Psoas muscle (tissue), 8 donors: ENCODE measurements around the gene VMO1. TPM values are rescaled to one million over a fixed set of nuclear protein-coding genes. Genes with fewer than 3 reads are reported as not detected.

Experiments used
- ATAC-seq, 4 donors: fragments of 200-7000 bp; cut with Tn5 transposase; one replicate each; pipeline ENCODE4 v1.9.1; 2020; ENCODE audit warnings: moderate library complexity in 3 of 4, mild to moderate bottlenecking in 2 of 4
- DNase-seq, 2 donors: peaks; one replicate each; pipeline ENCODE4 v3.0.0-alpha.2; 2020
- H3K27ac ChIP-seq: fragments of 200-600 bp; one replicate; pipeline ENCODE4 v1.8.0; 2022
- H3K27me3 ChIP-seq, 3 donors: fragments of 200-600 bp in 1 of 3; one replicate each; pipeline versions ENCODE4 v1.6.1 to v1.8.0; 2013 to 2022; ENCODE audit warnings: low read length in 2 of 3, mild to moderate bottlenecking in 2 of 3, moderate library complexity in 1 of 3; ENCODE audit not compliant: insufficient read depth in 3 of 3
- H3K36me3 ChIP-seq, 2 donors: fragments of 200-600 bp in 1 of 2; one replicate each; pipeline versions ENCODE4 v1.6.1 to v1.8.0; 2013 to 2022; ENCODE audit warnings: low read depth in 1 of 2, mild to moderate bottlenecking in 1 of 2, moderate library complexity in 1 of 2; ENCODE audit not compliant: insufficient read depth in 1 of 2
- H3K4me1 ChIP-seq: fragments of 200-600 bp; one replicate; pipeline ENCODE4 v1.8.0; 2022
- H3K4me3 ChIP-seq: fragments of 200-600 bp; one replicate; pipeline ENCODE4 v1.8.0; 2022; ENCODE audit warnings: mild to moderate bottlenecking
- H3K9me3 ChIP-seq: fragments of 200-600 bp; one replicate; pipeline ENCODE4 v1.8.0; 2022
- CTCF ChIP-seq: fragments of 200-600 bp; IDR thresholded peaks from one replicate; pipeline ENCODE4 v1.8.0; 2022; ENCODE audit warnings: antibody characterized with exemption
- WGBS, 3 donors: extraction: QIAGEN DNeasy Blood & Tissue Kit; methylation state at CpG; one replicate each; pipeline versions ENCODE4 v1.1.6 to v1.1.7; 2013; 5-methylcytosine and 5-hydroxymethylcytosine counted together
- intact Hi-C, 2 donors: fragments of 100-400 bp; cut with DNase I; formaldehyde crosslinking; loops; one replicate each; pipeline versions ENCODE4 v1.11.0 to v1.14.2; 2022
- polyA plus RNA-seq, 3 donors: library from polyadenylated mRNA; stranded (reverse); fragments of 200-250 nt; gene quantifications; one replicate each; pipeline ENCODE4 v1.2.3, GENCODE V29; 2013
- total RNA-seq, 4 donors: library from RNA; stranded (reverse); fragmentation: NEBNext Ultra II Directional in 2 of 4; extraction: Animal tissue kit (Norgen Biotek cat#: 25700) in 2 of 4; gene quantifications; one replicate each; pipeline versions ENCODE4 v1.2.1 to v1.2.4, GENCODE V29; 2021 to 2023
- donor health status: healthy with polysubstance abuse.
- donor health status: DM: no; HTN: no; CAD: no; lungs with moderate emphysema.
- donor health status: Bipolar disorder and iron deficiency.
- donor health status: healthy.
- donor health status: DM: yes; HTN: yes; CAD: no.
- donor health status: DM: no; HTN: no; CAD: no.
- donor health status: DM: no; HTN: no; CAD: no.
- donor health status: DM: yes; HTN: yes; CAD: no.

The VMO1 gene
- total and polyA plus RNA-seq, 7 donors = 0.42 to 3.1 (median 0.84) TPM

- WGBS, 3 donors = 67 to 72% (median 68%) methylated on average over 8 of the region's 8 CpGs
- ATAC-seq (no peak), DNase-seq (no peak)
- Histone ChIP-seq H3K9me3 (no peaks in the 10 kb centered on the region), H3K4me3 (no peak overlapping the region), H3K4me1 (no peaks in the 10 kb centered on the region), H3K27ac (no peak overlapping the region), H3K27me3 (no peaks in the 10 kb centered on the region), H3K36me3 (peaks cover 0 to 4% of the 10 kb centered on the region in 2 donors)
- intact Hi-C loops = no loop called here
- TF ChIP-seq CTCF = no peak
These were observed 41.2 kb upstream of the VMO1 start for GRCh38 chr17:4827399-4827798.

- Histone ChIP-seq H3K27ac (no peak overlapping the region), H3K27me3 (no peaks in the 10 kb centered on the region), H3K4me1 (no peaks in the 10 kb centered on the region), H3K9me3 (no peaks in the 10 kb centered on the region), H3K36me3 (peaks cover 0 to 20% of the 10 kb centered on the region in 2 donors), H3K4me3 (no peak overlapping the region)
- intact Hi-C loops = no loop called here
- TF ChIP-seq CTCF = no peak
- DNase-seq (peak in 1 of 2 donors; percentile 24), ATAC-seq (no peak)
- WGBS, 3 donors = 83 to 84% (median 83%) methylated on average over 12 of the region's 12 CpGs
These were observed 37.4 kb upstream of the VMO1 start for GRCh38 chr17:4823373-4824089.

- Histone ChIP-seq H3K4me3 (no peak overlapping the region), H3K27me3 (no peaks in the 10 kb centered on the region), H3K27ac (no peak overlapping the region), H3K36me3 (peaks cover 0 to 22% of the 10 kb centered on the region in 2 donors), H3K9me3 (no peaks in the 10 kb centered on the region), H3K4me1 (no peaks in the 10 kb centered on the region)
- 75 to 90% (median 77%) methylated on average over 3 of the region's 3 CpGs for WGBS, 3 donors
- ATAC-seq = no peak
- peak in 1 of 2 donors; percentile 24 for DNase-seq
- no peak for TF ChIP-seq CTCF
- intact Hi-C loops = no loop called here
These were observed 36.7 kb upstream of the VMO1 start for GRCh38 chr17:4822835-4823234.

- H3K4me3 ChIP-seq = no peak overlapping the region
- H3K36me3 ChIP-seq = peaks cover 0 to 43% of the 10 kb centered on the region in 2 donors
- H3K27me3 ChIP-seq = no peaks in the 10 kb centered on the region
- H3K27ac ChIP-seq = no peak overlapping the region
- no peak for TF ChIP-seq CTCF
- WGBS, 3 donors = 81 to 87% (median 86%) methylated on average over 11 to 12 of the region's 12 CpGs
- ATAC-seq = no peak
- intact Hi-C loops = no loop called here
- no peaks in the 10 kb centered on the region for H3K4me1 ChIP-seq
- peak in 1 of 2 donors; percentile 30 for DNase-seq
- H3K9me3 ChIP-seq = no peaks in the 10 kb centered on the region
These were observed 32.1 kb upstream of the VMO1 start for GRCh38 chr17:4818276-4818675.

GRCh38 chr17:4816826-4817225 is 30.7 kb upstream of the VMO1 start:
- peak in 1 of 2 donors; percentile 15 for DNase-seq
- Histone ChIP-seq H3K9me3 (no peaks in the 10 kb centered on the region), H3K36me3 (peaks cover 0 to 40% of the 10 kb centered on the region in 2 donors), H3K27me3 (no peaks in the 10 kb centered on the region), H3K4me1 (no peaks in the 10 kb centered on the region), H3K4me3 (no peak overlapping the region), H3K27ac (no peak overlapping the region)
- 90 to 92% (median 92%) methylated on average over 13 of the region's 13 CpGs for WGBS, 3 donors
- intact Hi-C loops = no loop called here
- no peak for ATAC-seq
- TF ChIP-seq CTCF = no peak
